ENCODE data around the gene SPDYC.

- TF ChIP-seq CTCF (conservative IDR thresholded peaks at IDR 0.05; ENCODE audit: low read length) = no peak
- no peak for TF ChIP-seq EZH2phosphoT487 (IDR thresholded peaks at IDR 0.05; ENCODE audit: borderline replicate concordance, low read depth, low read length)
Observed at GRCh38 chr11:65185171-65185570, 15.1 kb downstream of the SPDYC start.

All from OCI-LY7 (cell line).